AG04450 (cell line): Measurements from ENCODE around the gene PLPPR5. TPM values are rescaled to one million over a fixed set of nuclear protein-coding genes. Genes with fewer than 3 reads are reported as not detected.

Experiments used
- CTCF ChIA-PET: fragments of 300-600, 350-600 bp; formaldehyde crosslinking; extraction: SDS; loops from one replicate; lab custom pipeline; 2022; ENCODE audit warnings: antibody characterized with exemption, inconsistent platforms; lab: Charles Lee
- POLR2A ChIA-PET: fragments of 350-600 bp; formaldehyde crosslinking; extraction: SDS; loops from one replicate; lab custom pipeline; 2021; ENCODE audit warnings: antibody characterized with exemption, inconsistent platforms; lab: Yijun Ruan, JAX
- DNase-seq: peaks from one replicate; pipeline ENCODE4 v3.0.0-alpha.2; 2011; ENCODE audit warnings: low read depth, low spot score
- H3K27ac ChIP-seq: one replicate; pipeline ENCODE4 v1.5.1; 2012; ENCODE audit warnings: low read depth, low read length, control low read depth
- H3K27me3 ChIP-seq: one replicate; pipeline ENCODE4 v1.6.0; 2012; ENCODE audit warnings: low read length; ENCODE audit not compliant: control insufficient read depth, insufficient read depth
- H3K4me3 ChIP-seq: 2 replicates; pipeline ENCODE4 v1.5.1; 2011; ENCODE audit warnings: mild to moderate bottlenecking, low read depth, low read length, control low read depth
- H3K9me3 ChIP-seq: 2 replicates; pipeline ENCODE4 v1.5.1; 2012; ENCODE audit warnings: low read length; ENCODE audit not compliant: control insufficient read depth, insufficient read depth
- polyA plus RNA-seq: library from polyadenylated mRNA; depleted of rRNA; stranded (reverse); fragments of >200 nt; gene quantifications from 2 replicates; pipeline ENCODE4 v1.2.3, GENCODE V29; 2011
- TF ChIP-seq, protein P1 (sequence below): IDR thresholded peaks from 2 replicates; pipeline ENCODE4 v1.5.1; 2011; ENCODE audit warnings: low read depth, low read length, control low read depth, inconsistent platforms

PLPPR5 gene
- polyA plus RNA-seq, 1 experiment, result 0.07 TPM

DNA sequence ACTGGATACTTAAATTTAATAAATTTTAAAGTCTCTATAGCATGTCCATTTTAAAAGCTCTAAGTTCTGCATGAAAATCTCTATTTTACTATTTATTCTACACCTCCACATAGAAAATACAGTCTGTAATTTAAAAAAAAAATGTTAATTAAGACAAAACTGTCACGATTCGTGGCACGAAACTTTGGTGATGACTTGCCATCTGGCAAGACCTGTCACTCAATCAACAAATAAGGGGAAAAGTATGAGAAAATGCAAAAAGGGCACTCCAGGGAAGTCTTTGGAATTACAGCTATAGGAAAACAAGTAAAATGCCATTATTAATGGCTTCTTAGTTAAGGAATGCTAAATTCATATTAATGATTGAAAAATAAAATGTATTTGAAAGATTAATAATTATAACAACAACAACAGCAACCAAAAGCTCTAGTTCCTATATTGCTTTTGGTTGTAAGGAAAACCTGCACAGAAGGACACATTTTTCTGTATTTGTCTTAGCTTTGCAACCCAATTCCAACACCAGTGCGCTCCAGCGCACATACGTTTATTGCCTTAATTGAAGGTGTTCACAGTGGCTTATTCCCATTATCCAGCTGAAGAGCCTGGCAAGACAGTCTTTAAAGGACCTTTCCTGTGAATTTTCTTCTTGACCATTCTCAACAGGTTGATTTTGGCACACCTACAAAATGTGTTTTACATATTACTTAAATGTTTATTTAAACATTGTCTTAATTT is 107.8 kb downstream of the PLPPR5 start:
- no peaks in the 10 kb centered on the region for H3K9me3 ChIP-seq
- no peak overlapping the region for H3K27ac ChIP-seq
- TF ChIP-seq, protein P1, sequence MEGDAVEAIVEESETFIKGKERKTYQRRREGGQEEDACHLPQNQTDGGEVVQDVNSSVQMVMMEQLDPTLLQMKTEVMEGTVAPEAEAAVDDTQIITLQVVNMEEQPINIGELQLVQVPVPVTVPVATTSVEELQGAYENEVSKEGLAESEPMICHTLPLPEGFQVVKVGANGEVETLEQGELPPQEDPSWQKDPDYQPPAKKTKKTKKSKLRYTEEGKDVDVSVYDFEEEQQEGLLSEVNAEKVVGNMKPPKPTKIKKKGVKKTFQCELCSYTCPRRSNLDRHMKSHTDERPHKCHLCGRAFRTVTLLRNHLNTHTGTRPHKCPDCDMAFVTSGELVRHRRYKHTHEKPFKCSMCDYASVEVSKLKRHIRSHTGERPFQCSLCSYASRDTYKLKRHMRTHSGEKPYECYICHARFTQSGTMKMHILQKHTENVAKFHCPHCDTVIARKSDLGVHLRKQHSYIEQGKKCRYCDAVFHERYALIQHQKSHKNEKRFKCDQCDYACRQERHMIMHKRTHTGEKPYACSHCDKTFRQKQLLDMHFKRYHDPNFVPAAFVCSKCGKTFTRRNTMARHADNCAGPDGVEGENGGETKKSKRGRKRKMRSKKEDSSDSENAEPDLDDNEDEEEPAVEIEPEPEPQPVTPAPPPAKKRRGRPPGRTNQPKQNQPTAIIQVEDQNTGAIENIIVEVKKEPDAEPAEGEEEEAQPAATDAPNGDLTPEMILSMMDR, result no peak
- DNase-seq, result no peak
- H3K4me3 ChIP-seq, result no peak overlapping the region
- H3K27me3 ChIP-seq, result no peaks in the 10 kb centered on the region
- ChIA-PET POLR2A (no interaction called here), CTCF (interaction anchor here (1.7 kb wide), 1 partner anchor 12 kb away, joined by 5 read pairs; no protein-coding TSS in a partner anchor)

DNA sequence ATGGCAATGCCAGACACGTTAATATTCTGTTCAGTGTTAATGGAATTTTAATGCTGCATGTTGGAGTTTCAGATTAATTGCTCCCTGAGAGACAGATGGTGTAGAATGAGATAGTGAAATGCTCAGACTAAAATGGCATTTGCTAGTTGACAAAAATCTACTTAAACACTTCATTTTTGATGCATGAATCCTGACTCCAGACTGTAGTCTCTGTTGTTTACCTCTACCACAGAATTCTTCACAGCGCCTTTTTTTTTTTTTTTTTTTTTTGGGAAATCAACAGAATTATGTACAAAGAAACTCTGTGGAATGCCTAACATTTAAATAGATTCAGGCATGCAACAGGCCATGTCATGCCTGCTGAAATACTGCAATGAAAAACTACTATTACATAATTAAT is 111.3 kb downstream of the PLPPR5 start:
- CTCF ChIA-PET, result no interaction called here

DNA sequence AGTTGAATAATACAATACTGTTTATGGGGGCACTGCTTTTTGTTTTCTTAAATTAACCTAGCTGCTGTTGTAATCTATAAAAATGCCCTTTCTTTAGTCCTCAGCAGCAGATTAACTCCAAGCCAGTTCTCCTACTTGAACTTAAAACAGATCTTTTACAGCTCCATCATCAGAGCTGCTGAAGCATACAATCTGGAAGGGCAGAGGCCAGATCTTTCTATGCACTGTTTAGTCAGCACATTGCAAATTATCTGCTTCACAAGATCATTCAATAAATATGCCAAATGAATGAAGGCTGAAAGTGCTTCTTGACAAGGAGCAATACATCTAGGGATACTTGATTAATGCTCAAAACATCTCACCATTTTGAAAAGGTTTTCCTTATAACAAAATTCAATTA is 115.8 kb downstream of the PLPPR5 start:
- POLR2A ChIA-PET, result no interaction called here
- no peak for DNase-seq
- Histone ChIP-seq H3K27me3 (no peaks in the 10 kb centered on the region), H3K4me3 (no peak overlapping the region), H3K27ac (no peak overlapping the region), H3K9me3 (no peaks in the 10 kb centered on the region)
- CTCF ChIA-PET, result no interaction called here
- TF ChIP-seq, protein P1, result no peak

More for the DNA sequence above, 111.3 kb downstream of the PLPPR5 start:
- Histone ChIP-seq H3K4me3 (no peak overlapping the region), H3K27ac (no peak overlapping the region), H3K9me3 (no peaks in the 10 kb centered on the region), H3K27me3 (no peaks in the 10 kb centered on the region)
- no peak for DNase-seq
- TF ChIP-seq, protein P1, result no peak
- POLR2A ChIA-PET, result no interaction called here

DNA sequence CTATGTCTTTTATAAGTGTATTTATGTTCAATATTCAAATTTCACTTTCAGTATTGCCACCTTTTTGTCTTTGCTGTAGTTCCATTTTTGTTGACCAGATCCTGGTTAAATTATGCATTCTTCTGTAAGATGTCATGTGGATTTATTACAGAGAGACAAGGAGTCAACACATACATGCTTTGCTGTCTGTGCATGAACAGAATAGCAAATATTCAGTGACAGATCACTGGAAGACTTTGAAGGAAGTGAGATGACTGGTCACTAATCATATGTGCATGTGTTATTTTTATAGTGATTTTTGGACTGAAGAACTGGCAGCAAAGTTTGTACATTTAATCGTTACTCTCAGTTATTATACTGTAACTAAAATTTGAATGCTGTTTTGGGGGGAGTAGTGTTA is 117.2 kb downstream of the PLPPR5 start:
- H3K27ac ChIP-seq, result no peak overlapping the region
- CTCF ChIA-PET, result no interaction called here
- POLR2A ChIA-PET, result no interaction called here
- no peak for DNase-seq
- no peaks in the 10 kb centered on the region for H3K9me3 ChIP-seq
- no peak overlapping the region for H3K4me3 ChIP-seq
- no peaks in the 10 kb centered on the region for H3K27me3 ChIP-seq
- TF ChIP-seq, protein P1, result no peak

DNA sequence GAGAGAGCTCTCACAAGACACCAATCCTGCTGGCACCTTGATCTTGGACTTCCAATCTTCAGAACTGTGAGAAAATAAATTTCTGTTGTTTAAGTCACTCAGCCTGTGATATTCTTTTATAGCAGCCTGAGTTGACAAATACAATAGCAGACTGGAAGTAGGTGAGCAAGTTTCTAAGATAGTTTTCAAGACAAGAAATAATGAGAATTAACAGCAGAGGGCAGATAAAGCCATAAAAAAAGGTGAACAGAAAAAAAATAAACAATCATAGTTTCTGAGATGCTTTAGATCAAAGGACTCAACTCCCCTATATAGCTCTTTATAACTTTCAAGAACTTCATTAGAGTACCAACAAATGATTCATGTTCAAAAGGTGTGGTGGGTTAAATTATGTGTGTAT is 119.8 kb downstream of the PLPPR5 start:
- CTCF ChIA-PET, result interaction anchor here (1.6 kb wide), 1 partner anchor 12 kb away, joined by 5 read pairs; no protein-coding TSS in a partner anchor
- no peak for DNase-seq
- no peak overlapping the region for H3K4me3 ChIP-seq
- H3K27me3 ChIP-seq, result no peaks in the 10 kb centered on the region
- H3K9me3 ChIP-seq, result no peaks in the 10 kb centered on the region
- no peak overlapping the region for H3K27ac ChIP-seq
- POLR2A ChIA-PET, result no interaction called here
- TF ChIP-seq, protein P1, result no peak
